GM21423 (cell line): Measurements from ENCODE around the gene SLC17A8.
"Not testable (repeated sequence)": the region's sequence is repeated elsewhere in the genome, so short reads cannot be mapped to it uniquely, and the experiment has no call there.

ENCODE experiments used
- ATAC-seq: cut with Tn5 transposase; IDR thresholded peaks from one replicate; pipeline ENCODE4 v1.9.1; 2021; ENCODE audit warnings: mild to moderate bottlenecking, moderate library complexity; ENCODE audit not compliant: unreplicated experiment

The SLC17A8 gene

GRCh38 chr12:100422646-100423045 is 65.8 kb downstream of the SLC17A8 start:
- ATAC-seq = no peak

GRCh38 chr12:100426145-100426544 is 69.3 kb downstream of the SLC17A8 start:
- no peak for ATAC-seq

GRCh38 chr12:100427078-100427477 is 70.2 kb downstream of the SLC17A8 start:
- no peak for ATAC-seq

GRCh38 chr12:100430251-100430650 is 73.4 kb downstream of the SLC17A8 start:
- not testable (repeated sequence) for ATAC-seq

GRCh38 chr12:100433701-100434100 is 76.8 kb downstream of the SLC17A8 start:
- no peak for ATAC-seq

GRCh38 chr12:100434177-100434576 is 77.3 kb downstream of the SLC17A8 start:
- ATAC-seq = no peak

- ATAC-seq = no peak
Measured at GRCh38 chr12:100435957-100436356, 79.1 kb downstream of the SLC17A8 start.

- ATAC-seq = no peak
Measured at GRCh38 chr12:100437038-100437841, 80.4 kb downstream of the SLC17A8 start.

- no peak for ATAC-seq
Measured at GRCh38 chr12:100439797-100440196, 82.9 kb downstream of the SLC17A8 start.

GRCh38 chr12:100442403-100442802 is 85.5 kb downstream of the SLC17A8 start:
- no peak for ATAC-seq

- no peak for ATAC-seq
Measured at GRCh38 chr12:100443434-100443833, 86.6 kb downstream of the SLC17A8 start.

- no peak for ATAC-seq
Measured at GRCh38 chr12:100445081-100445481, 88.2 kb downstream of the SLC17A8 start.

- ATAC-seq = no peak
Measured at GRCh38 chr12:100447381-100447780, 90.5 kb downstream of the SLC17A8 start.

- no peak for ATAC-seq
Measured at GRCh38 chr12:100448656-100449055, 91.8 kb downstream of the SLC17A8 start.

- ATAC-seq = no peak
Measured at GRCh38 chr12:100450735-100451134, 93.9 kb downstream of the SLC17A8 start.

GRCh38 chr12:100453951-100454350 is 97.1 kb downstream of the SLC17A8 start:
- no peak for ATAC-seq

GRCh38 chr12:100455896-100456295 is 99.0 kb downstream of the SLC17A8 start:
- no peak for ATAC-seq

- no peak for ATAC-seq
Measured at GRCh38 chr12:100458191-100458590, 101.3 kb downstream of the SLC17A8 start.

- no peak for ATAC-seq
Measured at GRCh38 chr12:100460702-100461101, 103.8 kb downstream of the SLC17A8 start.

- ATAC-seq = no peak
Measured at GRCh38 chr12:100461330-100461973, 104.6 kb downstream of the SLC17A8 start.

- ATAC-seq = no peak
Measured at GRCh38 chr12:100463661-100464060, 106.8 kb downstream of the SLC17A8 start.

- ATAC-seq = no peak
Measured at GRCh38 chr12:100464529-100464928, 107.7 kb downstream of the SLC17A8 start.
